Activated T-helper 1 cell treated with anti-CD3 and anti-CD28 coated beads, Interleukin-12 subunit alpha, Interleukin-12 subunit beta, Interleukin-2, Interleukin-4 antibody, amounts not matched to agents 30 ng/mL and 10 ng/mL and 1 ng/mL, durations not matched to agents 14 hours and 24 hours and 36 hours (primary cell): ENCODE data around the gene SHPK. TPM values are rescaled to one million over a fixed set of nuclear protein-coding genes. Genes with fewer than 3 reads are reported as not detected.
"Not testable (repeated sequence)": the region's sequence is repeated elsewhere in the genome, so short reads cannot be mapped to it uniquely, and the experiment has no call there.

Experiments used
- DNase-seq: peaks from one replicate; pipeline ENCODE4 v3.0.0; 2021; ENCODE audit warnings: low spot score
- H3K27ac Mint-ChIP-seq: one replicate; pipeline ENCODE4 v1.8.0; 2021; ENCODE audit warnings: mild to moderate bottlenecking, mixed read lengths
- H3K27me3 Mint-ChIP-seq: one replicate; pipeline ENCODE4 v1.8.0; 2022; ENCODE audit warnings: mild to moderate bottlenecking, moderate library complexity, mixed read lengths; ENCODE audit not compliant: insufficient read depth
- H3K36me3 Mint-ChIP-seq: one replicate; pipeline ENCODE4 v1.8.0; 2021; ENCODE audit warnings: low read depth, mixed read lengths
- H3K4me1 Mint-ChIP-seq: one replicate; pipeline ENCODE4 v1.8.0; 2021; ENCODE audit warnings: low read depth, mixed read lengths
- H3K4me3 Mint-ChIP-seq: one replicate; pipeline ENCODE4 v1.8.0; 2021; ENCODE audit warnings: mild to moderate bottlenecking, moderate library complexity, mixed read lengths
- H3K9me3 Mint-ChIP-seq: one replicate; pipeline ENCODE4 v1.8.0; 2021; ENCODE audit warnings: mixed read lengths
- intact Hi-C: fragments of 100-400 bp; cut with micrococcal nuclease; formaldehyde crosslinking; loops from one replicate; pipeline ENCODE4 v1.15.1; 2024
- total RNA-seq: library from RNA; stranded (reverse); gene quantifications from 2 replicates; pipeline ENCODE4 v1.2.3, GENCODE V29; 2022

Gene SHPK
- total RNA-seq, 1 donor from 2014 or later: 20.0 TPM

- intact Hi-C loops: no loop called here
- Mint-ChIP-seq H3K27me3 (no peaks in the 10 kb centered on the region), H3K27ac (no peak overlapping the region), H3K9me3 (no peaks in the 10 kb centered on the region), H3K36me3 (peaks cover 12% of the 10 kb centered on the region), H3K4me3 (no peak overlapping the region), H3K4me1 (no peaks in the 10 kb centered on the region)
- DNase-seq: no peak
Measured at GRCh38 chr17:3585826-3586225, 50.2 kb downstream of the SHPK start.

GRCh38 chr17:3583456-3583855 lies 52.6 kb downstream of the SHPK start:
- Mint-ChIP-seq H3K9me3 (no peaks in the 10 kb centered on the region), H3K27ac (no peak overlapping the region), H3K4me1 (no peaks in the 10 kb centered on the region), H3K4me3 (no peak overlapping the region), H3K27me3 (no peaks in the 10 kb centered on the region), H3K36me3 (peaks cover 13% of the 10 kb centered on the region)
- DNase-seq: no peak
- intact Hi-C loops: no loop called here

- peaks cover 13% of the 10 kb centered on the region for H3K36me3 Mint-ChIP-seq
- no peaks in the 10 kb centered on the region for H3K27me3 Mint-ChIP-seq
- H3K27ac Mint-ChIP-seq: no peak overlapping the region
- H3K4me1 Mint-ChIP-seq: no peaks in the 10 kb centered on the region
- no peak for DNase-seq
- no peaks in the 10 kb centered on the region for H3K9me3 Mint-ChIP-seq
- no peak overlapping the region for H3K4me3 Mint-ChIP-seq
- intact Hi-C loops: no loop called here
Measured at GRCh38 chr17:3582915-3583314, 53.1 kb downstream of the SHPK start.

- intact Hi-C loops, H3K4me3 Mint-ChIP-seq, H3K9me3 Mint-ChIP-seq, H3K27ac Mint-ChIP-seq, H3K4me1 Mint-ChIP-seq, DNase-seq, H3K27me3 Mint-ChIP-seq: not testable (repeated sequence)
- H3K36me3 Mint-ChIP-seq: peaks cover 11% of the 10 kb centered on the region
Measured at GRCh38 chr17:3578667-3579066, 57.4 kb downstream of the SHPK start.

- no peak overlapping the region for H3K4me3 Mint-ChIP-seq
- no peaks in the 10 kb centered on the region for H3K27me3 Mint-ChIP-seq
- H3K27ac Mint-ChIP-seq: no peak overlapping the region
- no peaks in the 10 kb centered on the region for H3K4me1 Mint-ChIP-seq
- H3K9me3 Mint-ChIP-seq: no peaks in the 10 kb centered on the region
- intact Hi-C loops: no loop called here
- H3K36me3 Mint-ChIP-seq: peaks cover 11% of the 10 kb centered on the region
- no peak for DNase-seq
Measured at GRCh38 chr17:3576970-3577369, 59.1 kb downstream of the SHPK start.

- Mint-ChIP-seq H3K4me3 (no peak overlapping the region), H3K27ac (no peak overlapping the region), H3K9me3 (no peaks in the 10 kb centered on the region), H3K4me1 (no peaks in the 10 kb centered on the region), H3K27me3 (no peaks in the 10 kb centered on the region), H3K36me3 (peaks cover 9% of the 10 kb centered on the region)
- intact Hi-C loops: no loop called here
- no peak for DNase-seq
Measured at GRCh38 chr17:3575511-3575910, 60.5 kb downstream of the SHPK start.

GRCh38 chr17:3574231-3574630 lies 61.8 kb downstream of the SHPK start:
- Mint-ChIP-seq H3K27ac (no peak overlapping the region), H3K9me3 (no peaks in the 10 kb centered on the region)

GRCh38 chr17:3573246-3574100 lies 62.6 kb downstream of the SHPK start:
- Mint-ChIP-seq H3K36me3 (peaks cover 3% of the 10 kb centered on the region), H3K27me3 (no peaks in the 10 kb centered on the region), H3K4me1 (no peaks in the 10 kb centered on the region), H3K4me3 (no peak overlapping the region), H3K27ac (no peak overlapping the region), H3K9me3 (no peaks in the 10 kb centered on the region)
- no peak for DNase-seq
- intact Hi-C loops: no loop called here

More at GRCh38 chr17:3574231-3574630, 61.8 kb downstream of the SHPK start:
- DNase-seq: no peak
- H3K4me1 Mint-ChIP-seq: no peaks in the 10 kb centered on the region
- H3K36me3 Mint-ChIP-seq: peaks cover 3% of the 10 kb centered on the region
- H3K27me3 Mint-ChIP-seq: no peaks in the 10 kb centered on the region
- no peak overlapping the region for H3K4me3 Mint-ChIP-seq
- intact Hi-C loops: no loop called here

GRCh38 chr17:3572231-3572630 lies 63.8 kb downstream of the SHPK start:
- intact Hi-C loops: no loop called here
- Mint-ChIP-seq H3K4me1 (no peaks in the 10 kb centered on the region), H3K9me3 (no peaks in the 10 kb centered on the region), H3K27me3 (no peaks in the 10 kb centered on the region), H3K4me3 (no peak overlapping the region), H3K27ac (no peak overlapping the region), H3K36me3 (peaks cover 5% of the 10 kb centered on the region)
- DNase-seq: no peak

GRCh38 chr17:3571043-3571900 lies 64.8 kb downstream of the SHPK start:
- Mint-ChIP-seq H3K27ac (no peak overlapping the region), H3K4me1 (no peaks in the 10 kb centered on the region), H3K27me3 (no peaks in the 10 kb centered on the region), H3K36me3 (peaks cover 5% of the 10 kb centered on the region), H3K9me3 (no peaks in the 10 kb centered on the region), H3K4me3 (no peak overlapping the region)
- DNase-seq: no peak
- intact Hi-C loops: no loop called here

- Mint-ChIP-seq H3K27me3 (no peaks in the 10 kb centered on the region), H3K36me3 (peaks cover 7% of the 10 kb centered on the region), H3K27ac (no peak overlapping the region), H3K4me1 (no peaks in the 10 kb centered on the region), H3K9me3 (no peaks in the 10 kb centered on the region), H3K4me3 (no peak overlapping the region)
- DNase-seq: no peak
- intact Hi-C loops: no loop called here
Measured at GRCh38 chr17:3569534-3570137, 66.4 kb downstream of the SHPK start.

GRCh38 chr17:3566551-3566950 lies 69.5 kb downstream of the SHPK start:
- DNase-seq: no peak
- Mint-ChIP-seq H3K27ac (no peak overlapping the region), H3K4me3 (no peak overlapping the region), H3K36me3 (peaks cover 7% of the 10 kb centered on the region), H3K9me3 (no peaks in the 10 kb centered on the region), H3K4me1 (peaks cover 14% of the 10 kb centered on the region), H3K27me3 (no peaks in the 10 kb centered on the region)
- intact Hi-C loops: no loop called here

GRCh38 chr17:3565143-3565542 lies 70.9 kb downstream of the SHPK start:
- no peak for DNase-seq
- intact Hi-C loops: no loop called here
- H3K36me3 Mint-ChIP-seq: peaks cover 7% of the 10 kb centered on the region
- no peak overlapping the region for H3K4me3 Mint-ChIP-seq
- H3K9me3 Mint-ChIP-seq: no peaks in the 10 kb centered on the region
- H3K27me3 Mint-ChIP-seq: no peaks in the 10 kb centered on the region
- no peak overlapping the region for H3K27ac Mint-ChIP-seq
- H3K4me1 Mint-ChIP-seq: peaks cover 14% of the 10 kb centered on the region
